GM12864 (cell line): ENCODE data around the gene RBMS1.

ENCODE experiments used
- DNase-seq: peaks from one replicate; pipeline ENCODE4 v3.0.0-alpha.2; 2011; ENCODE audit warnings: low read depth
- H3K4me3 ChIP-seq: 2 replicates; pipeline ENCODE4 v1.5.1; 2011; ENCODE audit warnings: mild to moderate bottlenecking, low read depth, low read length, control low read depth
- CTCF ChIP-seq: IDR thresholded peaks from 2 replicates; pipeline ENCODE4 v1.5.1; 2011; ENCODE audit warnings: low read depth, mild to moderate bottlenecking, moderate library complexity, low read length, control low read depth, inconsistent platforms; ENCODE audit errors: missing control alignments

The RBMS1 gene

GRCh38 chr2:160513120-160513519 is 19.5 kb upstream of the RBMS1 start:
- DNase-seq, result no peak
- TF ChIP-seq CTCF, result no peak
- no peak overlapping the region for H3K4me3 ChIP-seq

GRCh38 chr2:160512491-160512890 is 18.9 kb upstream of the RBMS1 start:
- no peak for TF ChIP-seq CTCF
- DNase-seq, result no peak
- no peak overlapping the region for H3K4me3 ChIP-seq

- DNase-seq, result no peak
- no peak overlapping the region for H3K4me3 ChIP-seq
- TF ChIP-seq CTCF, result no peak
Observed at GRCh38 chr2:160510617-160511016, 17.0 kb upstream of the RBMS1 start.

- H3K4me3 ChIP-seq, result no peak overlapping the region
- DNase-seq, result no peak
- TF ChIP-seq CTCF, result no peak
Observed at GRCh38 chr2:160509016-160509415, 15.4 kb upstream of the RBMS1 start.

GRCh38 chr2:160507464-160507863 is 13.9 kb upstream of the RBMS1 start:
- DNase-seq, result no peak
- TF ChIP-seq CTCF, result no peak
- H3K4me3 ChIP-seq, result no peak overlapping the region

GRCh38 chr2:160507046-160507407 is 13.4 kb upstream of the RBMS1 start:
- no peak overlapping the region for H3K4me3 ChIP-seq
- TF ChIP-seq CTCF, result no peak

GRCh38 chr2:160506371-160507045 is 12.9 kb upstream of the RBMS1 start:
- DNase-seq, result no peak
- TF ChIP-seq CTCF, result no peak
- H3K4me3 ChIP-seq, result no peak overlapping the region

More at GRCh38 chr2:160507046-160507407, 13.4 kb upstream of the RBMS1 start:
- DNase-seq, result no peak
